RWPE1 (cell line): ENCODE data around the gene RTN4RL2.

Experiments
- CTCF ChIA-PET: fragments of 350-600 bp; sonication (Branson Sonifier 250); formaldehyde crosslinking; extraction: SDS; loops from one replicate; lab custom pipeline; 2021; lab: Yijun Ruan, JAX
- POLR2A ChIA-PET: fragments of 400-600 bp; formaldehyde crosslinking; extraction: SDS; loops from one replicate; lab custom pipeline; 2020; ENCODE audit warnings: antibody characterized with exemption; ENCODE audit not compliant: low non-redundant PET; lab: Yijun Ruan, JAX
- DNase-seq: peaks from one replicate; pipeline ENCODE4 v3.0.0; 2012; ENCODE audit warnings: low spot score
- H3K27ac ChIP-seq: fragments of 450-650 bp; 2 replicates; pipeline ENCODE4 v1.5.1; 2017
- CTCF ChIP-seq: fragments of 450-650 bp; conservative IDR thresholded peaks from 2 replicates; pipeline ENCODE4 v1.5.1; 2017; ENCODE audit warnings: low read depth, mild to moderate bottlenecking

The RTN4RL2 gene

GRCh38 chr11:57425565-57426438 is 34.5 kb upstream of the RTN4RL2 start:
- H3K27ac ChIP-seq, result peak overlapping the region; percentile 100
- ChIA-PET POLR2A (no interaction called here), CTCF (no interaction called here)
- TF ChIP-seq CTCF, result no peak
- DNase-seq, result no peak

GRCh38 chr11:57426439-57426928 is 33.8 kb upstream of the RTN4RL2 start:
- DNase-seq, result no peak
- peak overlapping the region; percentile 100 for H3K27ac ChIP-seq
- no peak for TF ChIP-seq CTCF
- CTCF ChIA-PET, result no interaction called here
- POLR2A ChIA-PET, result no interaction called here

- CTCF ChIA-PET, result no interaction called here
- TF ChIP-seq CTCF, result no peak
- DNase-seq, result peak; percentile 31
- peak within 1 kb of the TSS; percentile 100 for H3K27ac ChIP-seq
- POLR2A ChIA-PET, result no interaction called here
Measured at GRCh38 chr11:57426929-57427726, 33.2 kb upstream of the RTN4RL2 start, which contains the start of gene SLC43A3. TSS of gene SLC43A3 (minus strand) at chr11:57427121. CDS start at chr11:57426172, 949 bp downstream.

GRCh38 chr11:57427727-57428082 is 32.6 kb upstream of the RTN4RL2 start:
- peak overlapping the region; percentile 100 for H3K27ac ChIP-seq
- POLR2A ChIA-PET, result no interaction called here

GRCh38 chr11:57428643-57429042 is 31.7 kb upstream of the RTN4RL2 start:
- POLR2A ChIA-PET, result no interaction called here
- DNase-seq, result no peak
- no peak for TF ChIP-seq CTCF
- H3K27ac ChIP-seq, result no peak overlapping the region
- CTCF ChIA-PET, result interaction anchor here (0.5 kb wide), 1 partner anchor 694 kb away, joined by 4 read pairs; no protein-coding TSS in a partner anchor

More at GRCh38 chr11:57427727-57428082, 32.6 kb upstream of the RTN4RL2 start:
- no peak for DNase-seq
- CTCF ChIA-PET, result no interaction called here
- TF ChIP-seq CTCF, result no peak

GRCh38 chr11:57429946-57430345 is 30.4 kb upstream of the RTN4RL2 start:
- no peak overlapping the region for H3K27ac ChIP-seq
- DNase-seq, result no peak
- CTCF ChIA-PET, result interaction anchor here (1.0 kb wide), 1 partner anchor 28 kb away, joined by 3 read pairs; no protein-coding TSS in a partner anchor
- no peak for TF ChIP-seq CTCF
- POLR2A ChIA-PET, result no interaction called here
